GM12874 (cell line): Measurements from ENCODE around the gene RPL28.

Source experiments
- CTCF ChIP-seq: IDR thresholded peaks from 2 replicates; pipeline ENCODE4 v1.5.1; 2011; ENCODE audit warnings: low read depth, mild to moderate bottlenecking, control low read depth, low read length, moderate library complexity; ENCODE audit not compliant: insufficient read depth

The RPL28 gene

GRCh38 chr19:55348317-55349034 is 37.3 kb upstream of the RPL28 start:
- no peak for TF ChIP-seq CTCF

- no peak for TF ChIP-seq CTCF
Measured at GRCh38 chr19:55350620-55351315, 35.0 kb upstream of the RPL28 start.

GRCh38 chr19:55352040-55352439 is 33.7 kb upstream of the RPL28 start:
- no peak for TF ChIP-seq CTCF

GRCh38 chr19:55352549-55353145 is 33.1 kb upstream of the RPL28 start:
- TF ChIP-seq CTCF = no peak

- TF ChIP-seq CTCF = no peak
Measured at GRCh38 chr19:55353356-55353802, 32.4 kb upstream of the RPL28 start.

GRCh38 chr19:55353803-55354697 is 31.7 kb upstream of the RPL28 start:
- no peak for TF ChIP-seq CTCF
